SK-N-DZ (cell line): ENCODE results near the gene TSHZ3.

Experiments used
- DNase-seq: peaks from one replicate; pipeline ENCODE4 v3.0.0-alpha.2; 2015; ENCODE audit warnings: low spot score

Gene TSHZ3

GRCh38 chr19:31266731-31267130 lies 82.5 kb downstream of the TSHZ3 start:
- DNase-seq: no peak

DNA sequence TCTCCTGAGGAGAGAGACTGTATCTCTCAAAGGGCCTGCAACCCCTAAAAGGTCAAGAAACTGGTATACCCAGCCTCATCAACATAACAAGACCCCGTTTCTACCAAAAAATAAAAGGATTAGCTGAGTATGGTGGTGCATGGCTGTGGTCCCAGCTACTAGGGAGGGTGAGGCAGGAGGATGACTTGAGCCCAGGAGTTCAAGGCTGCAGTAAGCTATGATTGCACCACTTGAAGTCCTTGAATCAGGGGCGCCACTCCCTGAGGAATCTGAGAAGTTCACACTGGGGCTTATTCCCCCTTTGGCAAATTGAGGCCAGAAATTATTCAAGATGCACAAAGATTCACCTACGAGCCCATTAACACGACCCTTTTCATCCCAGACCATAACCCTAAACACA lies 83.0 kb downstream of the TSHZ3 start:
- no peak for DNase-seq

- no peak for DNase-seq
These were observed 85.0 kb downstream of the TSHZ3 start for GRCh38 chr19:31264041-31264778.

DNA sequence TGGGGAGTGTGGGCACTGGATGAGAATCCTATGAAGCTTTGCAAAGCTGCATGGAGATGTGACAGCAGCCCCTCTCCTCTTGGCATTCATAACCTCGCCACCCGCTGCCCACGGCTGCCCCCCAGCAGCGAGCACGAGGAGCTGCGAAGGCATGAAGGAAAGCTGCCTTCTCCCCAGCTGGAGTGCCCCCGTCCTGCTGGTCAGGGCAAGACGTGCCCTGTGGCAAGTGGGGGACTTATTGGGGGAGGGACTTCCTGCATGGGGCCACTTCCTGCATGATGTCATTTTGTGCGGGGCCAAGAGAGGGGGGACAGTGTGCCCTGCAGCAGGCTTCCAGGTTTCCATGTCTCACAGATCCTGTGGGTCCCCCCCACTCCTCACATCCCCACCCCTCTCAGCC lies 85.9 kb downstream of the TSHZ3 start:
- no peak for DNase-seq

GRCh38 chr19:31262725-31263191 lies 86.5 kb downstream of the TSHZ3 start:
- DNase-seq: no peak

DNA sequence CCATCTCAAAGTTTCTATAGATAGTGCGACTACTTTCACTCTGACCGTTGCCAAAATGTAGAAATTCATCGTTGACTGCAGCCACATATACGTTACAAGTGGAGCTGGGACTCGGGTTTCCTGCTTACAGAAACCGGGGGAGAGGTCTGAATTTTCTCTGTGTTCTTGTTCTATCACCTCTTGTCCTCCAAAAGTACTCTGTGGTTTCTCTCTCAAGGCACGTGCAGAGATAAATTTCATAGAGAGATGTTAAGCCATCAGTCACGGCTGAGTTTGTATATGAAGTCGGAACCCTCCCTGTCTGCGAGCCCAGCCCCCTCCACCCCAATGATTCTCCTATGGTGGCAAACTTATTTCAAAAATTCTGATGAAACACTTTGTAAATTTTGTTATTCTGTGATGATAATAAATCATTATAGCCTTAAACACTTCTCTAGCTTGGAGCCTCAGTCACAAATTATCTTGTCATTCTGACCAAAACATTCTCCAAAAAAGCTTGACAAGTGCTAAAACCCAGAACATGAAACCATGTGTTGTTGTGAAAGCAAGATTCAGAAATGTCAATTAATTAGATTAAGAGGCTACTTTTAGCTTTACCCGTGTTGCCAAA lies 87.5 kb downstream of the TSHZ3 start:
- no peak for DNase-seq

DNA sequence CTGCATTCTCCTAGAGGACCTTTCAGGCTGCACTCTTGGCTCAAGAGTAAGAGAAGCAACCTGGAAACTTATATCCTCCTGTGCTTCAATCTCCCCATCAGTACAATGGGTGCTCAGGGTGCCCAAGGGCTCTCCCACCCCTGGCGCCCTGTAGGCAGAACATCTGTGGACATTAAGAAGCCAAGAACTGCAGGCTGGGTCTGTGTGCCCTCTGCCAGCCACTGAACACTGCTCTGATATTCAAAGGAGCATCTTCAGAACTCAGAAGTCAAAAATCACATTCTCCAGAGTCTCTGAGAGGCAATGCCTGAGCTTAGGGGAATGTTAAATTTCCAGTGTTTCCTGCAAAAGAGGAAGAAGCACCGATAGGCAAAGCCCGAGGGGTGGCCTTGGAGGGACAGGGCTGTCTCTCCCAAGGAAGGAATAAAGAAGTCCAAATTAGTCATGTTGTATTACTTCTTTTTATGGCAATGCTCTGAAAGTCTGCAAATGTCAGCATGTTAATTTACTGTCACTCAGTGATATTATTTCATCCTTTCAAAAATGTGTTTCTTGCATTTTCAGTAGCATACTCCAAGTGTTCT lies 88.1 kb downstream of the TSHZ3 start:
- no peak for DNase-seq

DNA sequence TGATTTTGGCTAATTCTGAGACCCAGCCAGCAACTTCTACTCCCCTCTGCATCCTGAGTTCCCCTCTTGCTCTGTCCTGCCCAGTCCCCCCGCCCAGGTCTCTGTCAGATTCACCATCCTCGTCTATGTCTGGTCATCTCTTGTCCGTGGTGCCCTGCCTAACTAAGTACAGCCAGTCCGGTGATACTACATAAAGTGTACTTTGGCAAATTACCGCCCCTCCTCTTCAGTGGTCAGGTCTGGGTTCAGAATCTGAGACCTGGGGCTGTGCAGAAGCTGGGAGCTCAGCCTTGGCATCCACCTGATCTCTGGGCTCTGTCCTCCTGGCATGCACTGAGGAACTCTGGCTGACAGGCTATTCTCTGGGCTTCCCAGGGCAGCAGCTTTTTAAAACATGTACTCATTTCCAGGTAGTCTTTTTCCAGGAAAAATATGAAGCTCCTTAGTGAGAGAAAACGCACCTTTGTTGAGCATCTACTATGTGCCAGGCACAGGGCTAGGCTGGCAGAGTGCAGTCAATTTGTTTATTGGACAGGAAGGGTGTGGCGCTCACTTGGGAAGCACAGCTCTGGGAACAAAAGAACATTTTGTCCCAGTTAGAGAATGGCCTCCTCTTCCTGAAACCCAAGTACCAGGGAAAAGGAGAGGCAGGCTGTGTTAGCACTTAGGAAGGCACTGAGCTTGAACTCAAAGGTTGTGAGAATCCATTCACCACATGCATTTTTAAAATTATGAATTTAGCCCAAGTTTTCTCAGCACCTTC lies 88.9 kb downstream of the TSHZ3 start:
- no peak for DNase-seq

DNA sequence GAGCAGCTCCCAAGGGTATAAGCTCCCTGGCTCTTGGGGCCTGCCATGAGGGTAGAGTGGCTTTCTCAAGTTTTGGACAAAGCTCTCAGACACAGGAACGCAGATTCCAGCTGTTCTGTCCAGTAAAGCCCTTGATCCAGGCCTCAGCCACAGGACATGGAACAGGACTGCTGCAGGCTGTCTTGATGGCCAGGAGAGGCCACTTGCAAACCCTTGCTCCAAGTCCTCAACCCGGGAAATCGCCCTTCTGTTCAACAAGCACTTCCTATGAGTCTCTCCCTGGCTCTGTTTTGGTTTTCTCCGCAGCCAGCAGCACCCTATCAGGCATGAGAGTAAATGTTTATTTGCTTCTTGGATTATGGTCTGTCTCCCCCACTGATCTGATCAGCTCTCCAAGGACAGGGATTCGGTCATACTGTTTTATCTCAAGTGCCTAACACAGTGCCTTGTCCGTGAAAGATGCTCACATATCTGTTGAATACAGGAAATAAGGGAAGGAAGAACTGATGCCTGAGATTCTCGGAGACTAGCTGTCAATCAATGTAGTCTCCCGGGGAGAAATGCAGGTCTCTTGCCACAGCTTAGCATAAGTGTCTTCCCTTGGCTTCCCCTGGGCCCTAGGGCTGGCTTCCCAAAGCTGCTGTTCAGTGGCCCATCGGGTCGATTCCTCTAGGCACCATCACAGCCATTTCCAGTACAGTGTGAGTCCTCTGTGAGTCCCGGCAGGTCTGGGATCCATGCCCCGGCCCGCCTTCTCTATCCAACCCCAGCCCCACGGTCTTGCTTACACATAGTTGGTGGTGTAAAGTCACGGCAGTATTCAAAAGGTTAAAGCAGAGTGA lies 90.8 kb downstream of the TSHZ3 start:
- DNase-seq: no peak

GRCh38 chr19:31257426-31258130 lies 91.7 kb downstream of the TSHZ3 start:
- DNase-seq: no peak

- no peak for DNase-seq
These were observed 92.2 kb downstream of the TSHZ3 start for GRCh38 chr19:31257025-31257424.

DNA sequence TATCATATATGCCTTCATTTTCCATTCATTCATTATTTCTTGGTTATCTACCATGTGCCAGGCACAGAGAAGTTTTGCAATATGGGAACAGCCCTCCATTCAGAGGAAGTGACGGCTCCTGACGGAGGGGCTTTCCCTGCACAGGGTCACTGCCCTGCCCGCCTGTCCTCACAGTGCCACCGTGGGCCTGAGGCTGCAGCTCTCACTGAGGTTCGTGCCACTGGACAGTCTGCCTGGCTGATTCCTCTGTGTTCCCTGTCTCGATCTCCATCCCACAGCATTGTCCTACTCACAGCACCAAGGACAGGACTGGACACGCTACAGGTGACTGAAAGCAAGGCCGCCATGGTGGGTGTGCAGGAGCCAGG lies 92.7 kb downstream of the TSHZ3 start:
- no peak for DNase-seq

DNA sequence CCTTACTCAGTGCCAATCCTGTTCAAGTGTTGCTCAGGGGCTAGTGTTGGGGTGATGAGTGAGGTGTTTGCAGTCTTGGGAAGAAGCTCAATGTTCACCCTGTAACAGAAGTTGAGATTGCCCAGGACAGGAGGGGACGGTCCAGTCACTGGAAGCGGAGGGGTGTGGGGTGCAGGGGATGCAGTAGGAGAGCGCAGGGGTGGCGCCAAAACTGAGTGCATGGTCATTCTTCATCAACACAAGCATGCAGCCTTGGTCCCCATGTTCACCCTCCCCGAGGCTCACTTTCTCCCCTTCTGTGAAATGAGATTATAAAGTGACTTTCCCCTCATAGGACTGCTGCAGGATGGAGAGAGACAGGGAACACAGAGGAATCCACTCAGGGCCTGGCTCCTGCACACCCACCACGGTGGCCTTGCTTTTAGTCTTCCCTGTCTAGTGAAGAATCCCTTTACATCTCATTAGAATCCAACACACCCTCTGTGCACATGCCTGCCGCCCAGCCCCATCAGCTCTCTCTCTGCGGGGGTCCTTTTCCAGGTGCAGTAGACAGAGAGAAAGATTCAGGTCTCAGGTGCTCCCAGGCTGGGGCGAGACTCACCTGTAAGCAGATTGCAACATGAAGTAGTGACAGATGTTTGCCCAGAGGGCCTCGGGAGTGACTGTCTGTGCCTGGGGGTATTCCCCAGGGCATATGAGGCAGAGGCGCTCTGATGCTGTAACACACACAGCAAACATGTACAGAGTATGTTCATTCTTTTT lies 93.2 kb downstream of the TSHZ3 start:
- DNase-seq: no peak

DNA sequence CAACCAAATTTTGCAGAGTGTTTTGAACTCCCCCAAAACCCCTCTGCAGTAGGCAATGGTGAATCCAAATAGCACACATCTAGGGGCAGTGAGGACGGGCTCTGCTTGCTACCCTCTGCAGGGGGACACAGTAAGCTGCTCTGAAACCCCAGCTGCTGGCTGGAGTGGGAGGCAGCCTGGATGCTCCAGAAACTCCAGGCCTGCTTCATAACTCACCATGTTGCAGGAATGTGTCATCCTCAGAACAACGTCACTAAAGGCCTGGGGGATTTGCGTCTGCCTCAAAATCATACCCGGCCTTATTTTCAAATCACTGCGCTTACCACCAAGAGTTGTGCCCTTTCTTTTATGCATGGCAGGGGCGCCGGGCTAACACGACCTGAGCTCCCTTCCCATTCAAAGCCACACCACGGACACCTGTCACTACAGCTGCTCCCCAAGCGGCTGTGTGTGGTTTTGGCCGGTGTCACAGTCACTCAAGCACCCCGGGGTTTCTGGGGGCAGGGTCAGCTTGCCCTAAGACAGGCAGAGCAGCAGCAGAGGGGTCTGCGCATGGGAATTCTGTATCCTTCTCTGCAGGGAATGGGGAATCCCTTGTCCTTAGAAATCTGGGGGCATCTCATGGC lies 93.9 kb downstream of the TSHZ3 start:
- no peak for DNase-seq

GRCh38 chr19:31254611-31255010 lies 94.6 kb downstream of the TSHZ3 start:
- no peak for DNase-seq

DNA sequence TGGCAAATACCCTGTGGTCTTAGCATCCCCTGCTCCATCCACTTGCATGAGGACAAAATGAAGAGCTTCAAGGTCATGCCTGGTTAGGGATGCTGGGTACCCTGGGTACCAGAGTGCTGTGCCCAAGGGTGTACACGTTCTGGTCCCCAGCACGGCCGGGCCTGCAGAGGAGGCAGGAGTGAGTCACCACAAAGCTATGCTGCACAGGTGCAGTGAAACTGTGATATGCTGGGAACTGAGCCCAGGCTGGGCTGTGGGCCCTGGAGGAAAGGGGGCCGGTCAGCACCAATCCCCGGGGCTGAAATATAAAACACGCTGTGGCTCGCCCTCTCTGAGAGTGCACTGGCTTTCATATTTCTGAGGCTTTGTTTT lies 95.1 kb downstream of the TSHZ3 start:
- DNase-seq: no peak

GRCh38 chr19:31253526-31254179 lies 95.6 kb downstream of the TSHZ3 start:
- DNase-seq: no peak

GRCh38 chr19:31252441-31252840 lies 96.8 kb downstream of the TSHZ3 start:
- DNase-seq: no peak

DNA sequence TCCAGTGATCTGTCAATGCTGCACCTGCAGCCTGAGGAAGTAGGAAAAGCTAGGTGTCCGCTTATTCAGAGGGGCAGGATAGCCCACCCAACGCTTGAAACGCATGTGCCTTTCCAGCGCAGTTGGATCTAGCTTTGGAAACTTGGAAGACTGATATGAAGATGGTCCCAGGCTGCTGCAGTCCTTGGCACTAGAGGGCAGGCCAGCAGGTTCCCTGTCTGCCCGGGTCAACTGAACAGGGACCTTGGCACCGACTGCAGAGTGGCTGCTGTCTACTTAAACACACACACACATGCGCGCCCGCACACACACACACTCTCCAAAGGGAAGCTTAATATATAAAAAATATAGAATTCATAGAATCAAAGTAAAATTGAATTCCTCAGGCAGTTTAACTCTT lies 100.0 kb downstream of the TSHZ3 start:
- no peak for DNase-seq
